ENCODE data around the gene COX7B. TPM values are rescaled to one million over a fixed set of nuclear protein-coding genes. Genes with fewer than 3 reads are reported as not detected.
"Not testable (repeated sequence)": the region's sequence is repeated elsewhere in the genome, so short reads cannot be mapped to it uniquely, and the experiment has no call there.

Gene COX7B
- total RNA-seq (100 to 1,000 TPM; 124 to 131 TPM), polyA plus RNA-seq (ENCODE audit: insufficient read depth, low read depth, low replicate concordance) (142 TPM)
- long read RNA-seq, donor 1, transcript COX7B-203 (3 exons, 2,471 nt), result major isoform, 98 of 116 reads
- long read RNA-seq, donor 1, partial matches to known transcripts, result 15 of 116 reads
- long read RNA-seq, donor 1, other reads (novel, unspliced or antisense), result 0 of 116 reads
- long read RNA-seq, donor 2, transcript COX7B-203 (3 exons, 2,471 nt), result major isoform, 108 of 131 reads
- long read RNA-seq, donor 2, partial matches to known transcripts, result 22 of 131 reads
- long read RNA-seq, donor 2, other reads (novel, unspliced or antisense), result 0 of 131 reads

DNA sequence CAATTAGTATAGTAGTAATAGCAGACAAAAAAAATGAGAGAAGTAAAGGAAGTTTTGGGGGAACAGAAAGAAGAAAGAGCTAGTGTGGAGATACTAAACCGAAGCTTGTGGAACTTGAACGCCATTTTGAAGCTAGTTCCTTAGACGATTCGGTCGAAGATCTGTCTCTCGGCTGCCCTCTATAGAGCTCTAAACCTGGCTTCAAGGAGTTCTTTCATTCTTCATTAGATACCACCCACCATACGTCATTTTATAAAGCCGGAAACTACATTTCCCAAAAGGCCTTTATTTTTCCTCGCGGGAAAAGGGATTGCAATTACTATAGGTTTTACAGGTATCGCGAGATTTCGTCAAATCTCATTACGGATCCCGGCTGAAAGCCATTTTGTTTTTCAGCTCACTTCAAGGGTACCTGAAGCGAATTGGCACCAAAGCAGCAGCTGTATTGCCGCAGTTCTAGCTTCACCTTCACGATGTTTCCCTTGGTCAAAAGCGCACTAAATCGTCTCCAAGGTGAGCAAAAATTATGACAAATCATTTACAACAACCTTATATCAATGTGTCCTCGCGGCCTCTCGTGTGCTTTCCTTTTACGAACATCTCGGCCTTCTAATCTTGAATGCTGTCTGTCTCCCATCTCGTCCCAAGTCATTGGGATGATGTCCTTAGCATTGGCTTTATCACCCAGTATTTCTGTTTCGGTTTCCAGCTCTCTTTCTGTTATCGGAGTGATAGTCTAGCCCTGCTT lies at the start of gene COX7B:
TSS of gene COX7B (plus strand) at position 388 of the 748 bp plus-strand sequence. CDS start at position 474, 86 bp downstream.
- intact Hi-C loops (cut with DNase I; ENCODE audit: low total_unique reads), result no loop called here

GRCh38 chrX:77875372-77875771 lies 23.9 kb upstream of the COX7B start:
- no peak for TF ChIP-seq POLR2A (IDR thresholded peaks at IDR 0.05)
- TF ChIP-seq, protein P1, sequence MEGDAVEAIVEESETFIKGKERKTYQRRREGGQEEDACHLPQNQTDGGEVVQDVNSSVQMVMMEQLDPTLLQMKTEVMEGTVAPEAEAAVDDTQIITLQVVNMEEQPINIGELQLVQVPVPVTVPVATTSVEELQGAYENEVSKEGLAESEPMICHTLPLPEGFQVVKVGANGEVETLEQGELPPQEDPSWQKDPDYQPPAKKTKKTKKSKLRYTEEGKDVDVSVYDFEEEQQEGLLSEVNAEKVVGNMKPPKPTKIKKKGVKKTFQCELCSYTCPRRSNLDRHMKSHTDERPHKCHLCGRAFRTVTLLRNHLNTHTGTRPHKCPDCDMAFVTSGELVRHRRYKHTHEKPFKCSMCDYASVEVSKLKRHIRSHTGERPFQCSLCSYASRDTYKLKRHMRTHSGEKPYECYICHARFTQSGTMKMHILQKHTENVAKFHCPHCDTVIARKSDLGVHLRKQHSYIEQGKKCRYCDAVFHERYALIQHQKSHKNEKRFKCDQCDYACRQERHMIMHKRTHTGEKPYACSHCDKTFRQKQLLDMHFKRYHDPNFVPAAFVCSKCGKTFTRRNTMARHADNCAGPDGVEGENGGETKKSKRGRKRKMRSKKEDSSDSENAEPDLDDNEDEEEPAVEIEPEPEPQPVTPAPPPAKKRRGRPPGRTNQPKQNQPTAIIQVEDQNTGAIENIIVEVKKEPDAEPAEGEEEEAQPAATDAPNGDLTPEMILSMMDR (IDR thresholded peaks at IDR 0.05), result no peak
- H3K4me1 ChIP-seq, result no peaks in the 10 kb centered on the region
- WGBS, 2 donors, result 96 to 97% methylated on average over 8 of the region's 8 CpGs
- no peaks in the 10 kb centered on the region for H3K27me3 ChIP-seq
- intact Hi-C loops (cut with DNase I; ENCODE audit: low total_unique reads), result no loop called here
- H3K9me3 ChIP-seq, result no peaks in the 10 kb centered on the region
- H3K4me3 ChIP-seq, result no peak overlapping the region
- no peak for DNase-seq
- H3K36me3 ChIP-seq (ENCODE audit: low read depth, missing control alignments), result no peaks in the 10 kb centered on the region
- H3K27ac ChIP-seq, result no peak overlapping the region

More for the DNA sequence above, at the start of gene COX7B:
- H3K36me3 ChIP-seq (ENCODE audit: low read depth, missing control alignments), result no peaks in the 10 kb centered on the region
- peak within 1 kb of the TSS; percentile 60 to 70 for H3K4me3 ChIP-seq
- no peaks in the 10 kb centered on the region for H3K27me3 ChIP-seq
- no peaks in the 10 kb centered on the region for H3K4me1 ChIP-seq
- TF ChIP-seq, protein P1 (IDR thresholded peaks at IDR 0.05), result peak; percentile 10 to 29 (median 16)
- TF ChIP-seq POLR2A (IDR thresholded peaks at IDR 0.05), result no peak
- peak; percentile 83 for DNase-seq
- no peaks in the 10 kb centered on the region for H3K9me3 ChIP-seq
- H3K27ac ChIP-seq, result peak within 1 kb of the TSS; percentile 79 to 90
- 0% methylated on average over 15 to 28 of the region's 28 CpGs for WGBS, 2 donors

- intact Hi-C loops (cut with DNase I; ENCODE audit: low total_unique reads); H3K36me3 ChIP-seq (ENCODE audit: low read depth, missing control alignments); H3K27ac ChIP-seq; H3K9me3 ChIP-seq; H3K27me3 ChIP-seq; DNase-seq; H3K4me1 ChIP-seq; H3K4me3 ChIP-seq: not testable (repeated sequence)
- 98 to 100% methylated on average over 3 to 4 of the region's 4 CpGs for WGBS, 2 donors
These were observed 17.9 kb upstream of the COX7B start for GRCh38 chrX:77881418-77881817.

- TF ChIP-seq, protein P1 (IDR thresholded peaks at IDR 0.05), result no peak
- no peak for TF ChIP-seq POLR2A (IDR thresholded peaks at IDR 0.05)
- no peaks in the 10 kb centered on the region for H3K27me3 ChIP-seq
- no peaks in the 10 kb centered on the region for H3K9me3 ChIP-seq
- H3K4me1 ChIP-seq, result no peaks in the 10 kb centered on the region
- no peak overlapping the region for H3K4me3 ChIP-seq
- intact Hi-C loops (cut with DNase I; ENCODE audit: low total_unique reads), result no loop called here
- H3K27ac ChIP-seq, result no peak overlapping the region
- H3K36me3 ChIP-seq (ENCODE audit: low read depth, missing control alignments), result no peaks in the 10 kb centered on the region
- 95 to 96% methylated on average over 2 of the region's 2 CpGs for WGBS, 2 donors
- no peak for DNase-seq
These were observed 6.4 kb upstream of the COX7B start for GRCh38 chrX:77892887-77893286.

DNA sequence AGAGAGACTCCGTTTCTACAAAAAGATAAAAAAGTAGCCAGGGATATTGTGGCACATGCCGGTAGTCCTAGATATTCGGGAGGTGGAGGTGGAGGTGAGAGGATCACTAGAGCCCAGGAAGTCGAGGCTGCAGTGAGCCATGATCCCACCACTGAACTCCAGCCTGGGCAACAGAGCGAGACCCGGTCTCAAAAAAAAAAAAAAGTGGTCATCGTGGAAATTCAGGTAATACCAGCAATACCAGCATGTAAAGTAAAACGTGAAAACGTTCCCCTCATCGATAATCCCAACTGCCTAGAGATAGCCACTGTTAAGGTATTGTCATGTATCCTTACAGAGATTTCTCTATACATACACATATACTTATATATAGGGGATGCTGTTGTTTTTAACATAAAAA lies 5.6 kb upstream of the COX7B start:
- Histone ChIP-seq H3K4me3 (no peak overlapping the region), H3K27me3 (no peaks in the 10 kb centered on the region), H3K27ac (no peak overlapping the region), H3K4me1 (no peaks in the 10 kb centered on the region), H3K36me3 (ENCODE audit: low read depth, missing control alignments) (no peaks in the 10 kb centered on the region), H3K9me3 (no peaks in the 10 kb centered on the region)
- no peak for TF ChIP-seq POLR2A (IDR thresholded peaks at IDR 0.05)
- TF ChIP-seq, protein P1 (IDR thresholded peaks at IDR 0.05), result no peak
- intact Hi-C loops (cut with DNase I; ENCODE audit: low total_unique reads), result no loop called here
- DNase-seq, result no peak
- WGBS, 2 donors, result 61 to 64% methylated on average over 9 to 10 of the region's 10 CpGs
